Caco-2 (cell line): ENCODE results near the gene CDC42EP5. TPM values are rescaled to one million over a fixed set of nuclear protein-coding genes. Genes with fewer than 3 reads are reported as not detected.
"Not testable (repeated sequence)": the region's sequence is repeated elsewhere in the genome, so short reads cannot be mapped to it uniquely, and the experiment has no call there.

Experiments used
- BruUV-seq: library from RNA; stranded (reverse); fragments of 400-500 nt; replicated peaks from 2 replicates; lab custom pipeline; 2021; lab: Mats Ljungman, UMichigan
- CTCF ChIA-PET: fragments of 300-600 bp; sonication (Branson Sonifier 250); formaldehyde crosslinking; loops from one replicate; lab custom pipeline; 2022; ENCODE audit warnings: antibody characterized with exemption; lab: Charles Lee
- POLR2A ChIA-PET: fragments of 300-600 bp; sonication (Branson Sonifier 250); formaldehyde crosslinking; loops from one replicate; lab custom pipeline; 2022; ENCODE audit warnings: antibody characterized with exemption; lab: Charles Lee
- DNase-seq, 2 experiments: peaks; one replicate each; pipeline versions ENCODE4 v3.0.0 to v3.0.0-alpha.2; 2020 to 2022
- H3K27me3 ChIP-seq: replicated peaks from 2 replicates; pipeline ENCODE4 v1.6.0; 2011; ENCODE audit warnings: low read length; ENCODE audit not compliant: control insufficient read depth, insufficient read depth
- H3K36me3 ChIP-seq: 2 replicates; pipeline ENCODE4 v1.5.1; 2011; ENCODE audit warnings: low read length; ENCODE audit not compliant: control insufficient read depth, insufficient read depth
- H3K4me1 ChIP-seq: fragments of 250-450 bp; sonication (Bioruptor Pico); 2 replicates; pipeline ENCODE4 v1.5.1; 2020; ENCODE audit warnings: mild to moderate bottlenecking
- H3K4me3 ChIP-seq: 2 replicates; pipeline ENCODE4 v1.5.1; 2011; ENCODE audit warnings: low read depth, mild to moderate bottlenecking, control low read depth, low read length
- H3K9me3 ChIP-seq: fragments of 250-450 bp; sonication (Bioruptor Pico); 2 replicates; pipeline ENCODE4 v1.5.1; 2020; ENCODE audit warnings: mild to moderate bottlenecking, moderate library complexity
- H3K27ac Mint-ChIP-seq: one replicate; pipeline ENCODE4 v1.8.0; 2022; ENCODE audit warnings: mixed read lengths; ENCODE audit not compliant: unreplicated experiment
- H3K27me3 Mint-ChIP-seq: one replicate; pipeline ENCODE4 v1.8.0; 2022; ENCODE audit warnings: mixed read lengths; ENCODE audit not compliant: insufficient read depth, unreplicated experiment
- H3K36me3 Mint-ChIP-seq: one replicate; pipeline ENCODE4 v1.8.0; 2022; ENCODE audit warnings: mild to moderate bottlenecking, mixed read lengths; ENCODE audit not compliant: insufficient read depth, unreplicated experiment
- H3K4me1 Mint-ChIP-seq: one replicate; pipeline ENCODE4 v1.8.0; 2022; ENCODE audit warnings: low read depth, mixed read lengths; ENCODE audit not compliant: unreplicated experiment
- H3K4me3 Mint-ChIP-seq: one replicate; pipeline ENCODE4 v1.8.0; 2022; ENCODE audit warnings: mild to moderate bottlenecking, moderate library complexity, mixed read lengths; ENCODE audit not compliant: unreplicated experiment
- H3K9me3 Mint-ChIP-seq: one replicate; pipeline ENCODE4 v1.8.0; 2022; ENCODE audit warnings: mixed read lengths; ENCODE audit not compliant: unreplicated experiment
- CTCF ChIP-seq, 2 experiments: fragments of 200-600 bp in 1 of 2; IDR thresholded peaks; 1 replicate in 1 of 2; 2 replicates in 1 of 2; pipeline versions ENCODE4 v1.5.1 to v1.8.0; 2011 to 2022; ENCODE audit warnings: antibody characterized with exemption in 1 of 2, control low read depth in 1 of 2, inconsistent platforms in 1 of 2, low read depth in 1 of 2, low read length in 1 of 2, mild to moderate bottlenecking in 1 of 2, moderate library complexity in 1 of 2; ENCODE audit not compliant: insufficient read depth in 1 of 2, severe bottlenecking in 1 of 2, unreplicated experiment in 1 of 2
- intact Hi-C: fragments of 100-400 bp; cut with micrococcal nuclease; formaldehyde crosslinking; loops from one replicate; pipeline ENCODE4 v1.10.0; 2022; ENCODE audit not compliant: unreplicated experiment
- total RNA-seq: library from RNA; stranded (reverse); gene quantifications from 2 replicates; pipeline ENCODE4 v1.2.3, GENCODE V29; 2022

Gene CDC42EP5
- total RNA-seq, 1 experiment from 2014 or later, result 8.6 TPM

- Mint-ChIP-seq H3K36me3 (no peaks in the 10 kb centered on the region), H3K4me1 (peaks cover 7% of the 10 kb centered on the region), H3K27ac (no peak overlapping the region), H3K27me3 (peaks cover 23% of the 10 kb centered on the region), H3K9me3 (peaks cover 10% of the 10 kb centered on the region), H3K4me3 (no peak overlapping the region)
- H3K36me3 ChIP-seq, result no peaks in the 10 kb centered on the region
- ChIA-PET CTCF (no interaction called here), POLR2A (no interaction called here)
- TF ChIP-seq CTCF (IDR thresholded peaks at IDR 0.05; ENCODE audit: insufficient read depth in 1 of 2, low read depth in 1 of 2, low read length in 1 of 2, severe bottlenecking in 1 of 2, unreplicated experiment in 1 of 2), result no peak
- no peaks in the 10 kb centered on the region for H3K27me3 ChIP-seq
- H3K4me1 ChIP-seq, result no peaks in the 10 kb centered on the region
- H3K4me3 ChIP-seq, result no peak overlapping the region
- intact Hi-C loops, result no loop called here
- DNase-seq, result peak in 1 of 2 experiments; percentile 49
- no peaks in the 10 kb centered on the region for H3K9me3 ChIP-seq
- BruUV-seq, result no TSS peak
Observed at GRCh38 chr19:54515156-54515555, 42.1 kb upstream of the CDC42EP5 start.

- BruUV-seq, H3K4me3 Mint-ChIP-seq, intact Hi-C loops, H3K4me3 ChIP-seq, H3K27ac Mint-ChIP-seq, H3K9me3 ChIP-seq, CTCF ChIA-PET, H3K36me3 ChIP-seq, H3K4me1 Mint-ChIP-seq, H3K9me3 Mint-ChIP-seq, H3K36me3 Mint-ChIP-seq, POLR2A ChIA-PET, DNase-seq, H3K4me1 ChIP-seq, H3K27me3 ChIP-seq: not testable (repeated sequence)
- H3K27me3 Mint-ChIP-seq, result peaks cover 23% of the 10 kb centered on the region
Observed at GRCh38 chr19:54509200-54509940, 36.3 kb upstream of the CDC42EP5 start.

- H3K4me3 Mint-ChIP-seq, H3K4me3 ChIP-seq, POLR2A ChIA-PET, H3K27me3 ChIP-seq, intact Hi-C loops, H3K36me3 Mint-ChIP-seq, BruUV-seq, H3K4me1 ChIP-seq, H3K9me3 Mint-ChIP-seq, DNase-seq, H3K27ac Mint-ChIP-seq, CTCF ChIA-PET, H3K4me1 Mint-ChIP-seq, H3K36me3 ChIP-seq, H3K9me3 ChIP-seq: not testable (repeated sequence)
- H3K27me3 Mint-ChIP-seq, result peaks cover 20% of the 10 kb centered on the region
Observed at GRCh38 chr19:54508487-54508886, 35.4 kb upstream of the CDC42EP5 start.

GRCh38 chr19:54507824-54508223 lies 34.7 kb upstream of the CDC42EP5 start:
- no peak overlapping the region for H3K4me3 ChIP-seq
- intact Hi-C loops, result no loop called here
- H3K4me1 ChIP-seq, result no peaks in the 10 kb centered on the region
- CTCF ChIA-PET, result no interaction called here
- no peak for DNase-seq
- H3K27me3 ChIP-seq, result no peaks in the 10 kb centered on the region
- Mint-ChIP-seq H3K27ac (no peak overlapping the region), H3K4me1 (peaks cover 7% of the 10 kb centered on the region), H3K9me3 (no peaks in the 10 kb centered on the region), H3K4me3 (no peak overlapping the region), H3K36me3 (no peaks in the 10 kb centered on the region), H3K27me3 (peaks cover 16% of the 10 kb centered on the region)
- no peaks in the 10 kb centered on the region for H3K36me3 ChIP-seq
- BruUV-seq, result no TSS peak
- no peak for TF ChIP-seq CTCF (IDR thresholded peaks at IDR 0.05; ENCODE audit: insufficient read depth in 1 of 2, low read depth in 1 of 2, low read length in 1 of 2, severe bottlenecking in 1 of 2, unreplicated experiment in 1 of 2)
- POLR2A ChIA-PET, result no interaction called here
- H3K9me3 ChIP-seq, result no peaks in the 10 kb centered on the region

GRCh38 chr19:54507038-54507717 lies 34.1 kb upstream of the CDC42EP5 start:
- BruUV-seq, POLR2A ChIA-PET, H3K36me3 ChIP-seq, H3K36me3 Mint-ChIP-seq, H3K9me3 ChIP-seq, H3K4me1 ChIP-seq, H3K27ac Mint-ChIP-seq, DNase-seq, CTCF ChIA-PET, intact Hi-C loops, H3K27me3 ChIP-seq, H3K4me3 Mint-ChIP-seq, H3K4me1 Mint-ChIP-seq, H3K9me3 Mint-ChIP-seq, H3K4me3 ChIP-seq: not testable (repeated sequence)
- peaks cover 13% of the 10 kb centered on the region for H3K27me3 Mint-ChIP-seq
